ENCODE results near the gene FBXO27.
"Not testable (repeated sequence)": the region's sequence is repeated elsewhere in the genome, so short reads cannot be mapped to it uniquely, and the experiment has no call there.

The FBXO27 gene

GRCh38 chr19:39037194-39037593 is 4.8 kb upstream of the FBXO27 start:
- FAIRE-seq = no peak

GRCh38 chr19:39036581-39036980 is 4.2 kb upstream of the FBXO27 start:
- no peak for FAIRE-seq

- no peak for FAIRE-seq
These were observed 834 bp downstream of the FBXO27 start for GRCh38 chr19:39031368-39032062.

GRCh38 chr19:39030854-39031367 is 1.4 kb downstream of the FBXO27 start:
- no peak for FAIRE-seq

- FAIRE-seq = no peak
These were observed 7.3 kb downstream of the FBXO27 start for GRCh38 chr19:39024875-39025641.

GRCh38 chr19:39021063-39021462 is 11.3 kb downstream of the FBXO27 start:
- FAIRE-seq = no peak

- FAIRE-seq = no peak
These were observed 14.7 kb downstream of the FBXO27 start for GRCh38 chr19:39017646-39018045.

GRCh38 chr19:39017026-39017425 is 15.3 kb downstream of the FBXO27 start:
- no peak for FAIRE-seq

- no peak for FAIRE-seq
These were observed 18.3 kb downstream of the FBXO27 start for GRCh38 chr19:39014037-39014436.

GRCh38 chr19:39009001-39009400 is 23.3 kb downstream of the FBXO27 start:
- FAIRE-seq = no peak

- no peak for FAIRE-seq
These were observed 24.2 kb downstream of the FBXO27 start for GRCh38 chr19:39008137-39008536.

- no peak for FAIRE-seq
These were observed 25.3 kb downstream of the FBXO27 start for GRCh38 chr19:39007096-39007495.

- FAIRE-seq = no peak
These were observed 27.9 kb downstream of the FBXO27 start for GRCh38 chr19:39004403-39004802.

- FAIRE-seq = no peak
These were observed 28.6 kb downstream of the FBXO27 start for GRCh38 chr19:39003796-39004195.

GRCh38 chr19:39003188-39003587 is 29.2 kb downstream of the FBXO27 start:
- no peak for FAIRE-seq

- FAIRE-seq = no peak
These were observed 31.3 kb downstream of the FBXO27 start for GRCh38 chr19:39001041-39001440.

GRCh38 chr19:38997576-38997975 is 34.8 kb downstream of the FBXO27 start:
- not testable (repeated sequence) for FAIRE-seq

- FAIRE-seq = no peak
These were observed 39.1 kb downstream of the FBXO27 start for GRCh38 chr19:38993271-38993670.

GRCh38 chr19:38990949-38991697 is 41.2 kb downstream of the FBXO27 start:
- no peak for FAIRE-seq

GRCh38 chr19:38989614-38990013 is 42.7 kb downstream of the FBXO27 start:
- not testable (repeated sequence) for FAIRE-seq

GRCh38 chr19:38989066-38989605 is 43.2 kb downstream of the FBXO27 start:
- FAIRE-seq = no peak

GRCh38 chr19:38988627-38989026 is 43.7 kb downstream of the FBXO27 start:
- FAIRE-seq = not testable (repeated sequence)

- not testable (repeated sequence) for FAIRE-seq
These were observed 44.6 kb downstream of the FBXO27 start for GRCh38 chr19:38987745-38988144.
